GM18508 (cell line): ENCODE data around the gene RORC.

Experiments
- ATAC-seq: cut with Tn5 transposase; IDR thresholded peaks from one replicate; pipeline ENCODE4 v1.9.1; 2021; ENCODE audit warnings: moderate number of reproducible peaks; ENCODE audit not compliant: insufficient read depth, unreplicated experiment

The RORC gene

GRCh38 chr1:151829352-151830046 is 2.1 kb downstream of the RORC start:
- no peak for ATAC-seq

GRCh38 chr1:151828921-151829320 is 2.7 kb downstream of the RORC start:
- ATAC-seq: no peak

GRCh38 chr1:151827853-151828252 is 3.7 kb downstream of the RORC start:
- no peak for ATAC-seq

GRCh38 chr1:151825751-151826660 is 5.6 kb downstream of the RORC start:
- ATAC-seq: no peak

- no peak for ATAC-seq
These were observed 6.4 kb downstream of the RORC start for GRCh38 chr1:151825204-151825603.

- no peak for ATAC-seq
These were observed 8.4 kb downstream of the RORC start for GRCh38 chr1:151823175-151823574.

GRCh38 chr1:151822404-151822803 is 9.2 kb downstream of the RORC start:
- ATAC-seq: no peak

GRCh38 chr1:151820940-151821339 is 10.7 kb downstream of the RORC start:
- ATAC-seq: no peak

- ATAC-seq: no peak
These were observed 11.5 kb downstream of the RORC start for GRCh38 chr1:151819976-151820623.

- no peak for ATAC-seq
These were observed 12.3 kb downstream of the RORC start for GRCh38 chr1:151819227-151819835.

- ATAC-seq: no peak
These were observed 14.3 kb downstream of the RORC start for GRCh38 chr1:151817353-151817730.

GRCh38 chr1:151816548-151817352 is 14.9 kb downstream of the RORC start:
- ATAC-seq: no peak

GRCh38 chr1:151815716-151816327 is 15.8 kb downstream of the RORC start:
- no peak for ATAC-seq

- ATAC-seq: no peak
These were observed 16.5 kb downstream of the RORC start for GRCh38 chr1:151814971-151815545.

- ATAC-seq: no peak
These were observed 17.2 kb downstream of the RORC start for GRCh38 chr1:151814426-151814825.

- no peak for ATAC-seq
These were observed 18.2 kb downstream of the RORC start for GRCh38 chr1:151813271-151813977.

GRCh38 chr1:151811181-151811580 is 20.4 kb downstream of the RORC start:
- ATAC-seq: no peak

- no peak for ATAC-seq
These were observed 21.5 kb downstream of the RORC start for GRCh38 chr1:151809985-151810556.
